GM21717 (cell line): ENCODE measurements around the gene HOXB7.

Source experiments
- ATAC-seq: cut with Tn5 transposase; IDR thresholded peaks from one replicate; pipeline ENCODE4 v1.9.1; 2021; ENCODE audit warnings: mild to moderate bottlenecking, moderate library complexity; ENCODE audit not compliant: unreplicated experiment

HOXB7 gene

GRCh38 chr17:48610282-48611211, at the start of gene HOXB7:
Gene HOXB7 (minus strand): TSS chr17:48611017. CDS start chr17:48610918, 99 bp downstream.
- ATAC-seq: no peak

GRCh38 chr17:48655913-48656312, 45.1 kb upstream of the HOXB7 start:
- ATAC-seq: no peak

GRCh38 chr17:48649741-48650140, 38.9 kb upstream of the HOXB7 start:
- ATAC-seq: no peak

- no peak for ATAC-seq
Measured at GRCh38 chr17:48647963-48648245, 37.1 kb upstream of the HOXB7 start.

- no peak for ATAC-seq
Measured at GRCh38 chr17:48647103-48647962, 36.5 kb upstream of the HOXB7 start.

- no peak for ATAC-seq
Measured at GRCh38 chr17:48646183-48647102, 35.6 kb upstream of the HOXB7 start.

- no peak for ATAC-seq
Measured at GRCh38 chr17:48645639-48646182, 34.9 kb upstream of the HOXB7 start.

GRCh38 chr17:48644910-48645557, 34.2 kb upstream of the HOXB7 start:
- no peak for ATAC-seq

- no peak for ATAC-seq
Measured at GRCh38 chr17:48644159-48644558, 33.3 kb upstream of the HOXB7 start.

- no peak for ATAC-seq
Measured at GRCh38 chr17:48643697-48644012, 32.8 kb upstream of the HOXB7 start.

- ATAC-seq: no peak
Measured at GRCh38 chr17:48642843-48643696, 32.3 kb upstream of the HOXB7 start.

- no peak for ATAC-seq
Measured at GRCh38 chr17:48642059-48642842, 31.4 kb upstream of the HOXB7 start.

GRCh38 chr17:48641541-48642058, 30.8 kb upstream of the HOXB7 start:
- ATAC-seq: no peak

GRCh38 chr17:48640858-48641180, 30.0 kb upstream of the HOXB7 start:
- no peak for ATAC-seq

- no peak for ATAC-seq
Measured at GRCh38 chr17:48639982-48640857, 29.4 kb upstream of the HOXB7 start.

GRCh38 chr17:48639136-48639535, 28.3 kb upstream of the HOXB7 start:
- no peak for ATAC-seq
